GM18867 (cell line): Measurements from ENCODE around the gene FAM25C.
"Not testable (repeated sequence)": the region's sequence is repeated elsewhere in the genome, so short reads cannot be mapped to it uniquely, and the experiment has no call there.

Experiments used
- ATAC-seq: cut with Tn5 transposase; IDR thresholded peaks from one replicate; pipeline ENCODE4 v1.9.1; 2021; ENCODE audit warnings: mild to moderate bottlenecking, moderate library complexity; ENCODE audit not compliant: unreplicated experiment

FAM25C gene

GRCh38 chr10:47999691-48000090 is at the start of gene FAM25C:
TSS of gene FAM25C (minus strand) at chr10:47999791. CDS start at chr10:47999765, 26 bp downstream.
- not testable (repeated sequence) for ATAC-seq

GRCh38 chr10:48044557-48044956 is 45.0 kb upstream of the FAM25C start:
- not testable (repeated sequence) for ATAC-seq

GRCh38 chr10:48031390-48031789 is 31.8 kb upstream of the FAM25C start:
- not testable (repeated sequence) for ATAC-seq

- not testable (repeated sequence) for ATAC-seq
Observed at GRCh38 chr10:48002306-48002705, 2.7 kb upstream of the FAM25C start.

- not testable (repeated sequence) for ATAC-seq
Observed at GRCh38 chr10:47994045-47994444, 5.5 kb downstream of the FAM25C start.

GRCh38 chr10:47992560-47992959 is 7.0 kb downstream of the FAM25C start:
- not testable (repeated sequence) for ATAC-seq

- ATAC-seq: not testable (repeated sequence)
Observed at GRCh38 chr10:47991706-47992105, 7.9 kb downstream of the FAM25C start.

GRCh38 chr10:47990097-47990496 is 9.5 kb downstream of the FAM25C start:
- not testable (repeated sequence) for ATAC-seq

GRCh38 chr10:47989542-47989950 is 10.0 kb downstream of the FAM25C start:
- ATAC-seq: not testable (repeated sequence)

GRCh38 chr10:47988718-47989541 is 10.7 kb downstream of the FAM25C start:
- not testable (repeated sequence) for ATAC-seq

- ATAC-seq: not testable (repeated sequence)
Observed at GRCh38 chr10:47987952-47988351, 11.6 kb downstream of the FAM25C start.

- not testable (repeated sequence) for ATAC-seq
Observed at GRCh38 chr10:47986413-47987230, 13.0 kb downstream of the FAM25C start.

GRCh38 chr10:47975409-47975808 is 24.2 kb downstream of the FAM25C start:
- not testable (repeated sequence) for ATAC-seq

GRCh38 chr10:47973131-47973530 is 26.5 kb downstream of the FAM25C start:
- ATAC-seq: not testable (repeated sequence)

- ATAC-seq: not testable (repeated sequence)
Observed at GRCh38 chr10:47972077-47972476, 27.5 kb downstream of the FAM25C start.

GRCh38 chr10:47971598-47971997 is 28.0 kb downstream of the FAM25C start:
- ATAC-seq: not testable (repeated sequence)

- ATAC-seq: not testable (repeated sequence)
Observed at GRCh38 chr10:47970047-47970446, 29.5 kb downstream of the FAM25C start.

GRCh38 chr10:47968988-47969387 is 30.6 kb downstream of the FAM25C start:
- peak; percentile 99 for ATAC-seq

- not testable (repeated sequence) for ATAC-seq
Observed at GRCh38 chr10:47964280-47965063, 35.1 kb downstream of the FAM25C start.

GRCh38 chr10:47962785-47963184 is 36.8 kb downstream of the FAM25C start:
- ATAC-seq: not testable (repeated sequence)

GRCh38 chr10:47960699-47961098 is 38.9 kb downstream of the FAM25C start:
- ATAC-seq: not testable (repeated sequence)
